ENCODE results near the gene ATP23. TPM values are rescaled to one million over a fixed set of nuclear protein-coding genes. Genes with fewer than 3 reads are reported as not detected.
A peak's percentile ranks its signal among the peaks of the same experiment; 100 is the strongest.

The ATP23 gene
- polyA plus RNA-seq, 2 of the 4 experiments (the other 2 are of a cell fraction) = 7.5 to 13.4 TPM

GRCh38 chr12:57983146-57983857, 41.9 kb downstream of the ATP23 start:
- Histone ChIP-seq H3K4me1 (0 out of 3 replicates have a peak, but pooled peaks cover 5% of the 10 kb centered on the region), H3K4me3 (no peak overlapping the region), H3K9me3 (no peaks in the 10 kb centered on the region), H3K27ac (no peak overlapping the region), H3K4me2 (no peak overlapping the region)
- 33% methylated on average over 6 of the region's 6 CpGs for WGBS (ENCODE audit: missing lambda C conversion rate)
- ChIA-PET POLR2A (interaction anchor here (0.6 kb wide), 1 partner anchor 42 kb away, joined by 3 read pairs; the partner anchor contains the start of gene ATP23), CTCF (interaction anchor here (0.6 to 3.6 kb wide), 31 partner anchors 9 to 1260 kb away, joined by 3 to 21 read pairs (median 3); no protein-coding TSS in a partner anchor)
- ATAC-seq (peak in 1 of 2 experiments; percentile 57; a peak in 1 of 6 replicates), FAIRE-seq (peak; percentile 92), DNase-seq (ENCODE audit: low read depth in 1 of 2, low spot score in 1 of 2) (peak in 1 of 2 experiments; percentile 68)
- no peak for TF ChIP-seq MYC (IDR thresholded peaks at IDR 0.05; ENCODE audit: borderline replicate concordance, low read length)
- TF ChIP-seq, protein P1, sequence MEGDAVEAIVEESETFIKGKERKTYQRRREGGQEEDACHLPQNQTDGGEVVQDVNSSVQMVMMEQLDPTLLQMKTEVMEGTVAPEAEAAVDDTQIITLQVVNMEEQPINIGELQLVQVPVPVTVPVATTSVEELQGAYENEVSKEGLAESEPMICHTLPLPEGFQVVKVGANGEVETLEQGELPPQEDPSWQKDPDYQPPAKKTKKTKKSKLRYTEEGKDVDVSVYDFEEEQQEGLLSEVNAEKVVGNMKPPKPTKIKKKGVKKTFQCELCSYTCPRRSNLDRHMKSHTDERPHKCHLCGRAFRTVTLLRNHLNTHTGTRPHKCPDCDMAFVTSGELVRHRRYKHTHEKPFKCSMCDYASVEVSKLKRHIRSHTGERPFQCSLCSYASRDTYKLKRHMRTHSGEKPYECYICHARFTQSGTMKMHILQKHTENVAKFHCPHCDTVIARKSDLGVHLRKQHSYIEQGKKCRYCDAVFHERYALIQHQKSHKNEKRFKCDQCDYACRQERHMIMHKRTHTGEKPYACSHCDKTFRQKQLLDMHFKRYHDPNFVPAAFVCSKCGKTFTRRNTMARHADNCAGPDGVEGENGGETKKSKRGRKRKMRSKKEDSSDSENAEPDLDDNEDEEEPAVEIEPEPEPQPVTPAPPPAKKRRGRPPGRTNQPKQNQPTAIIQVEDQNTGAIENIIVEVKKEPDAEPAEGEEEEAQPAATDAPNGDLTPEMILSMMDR (IDR thresholded peaks at IDR 0.05) = peak; percentile 90
- TF ChIP-seq RAD21 (conservative IDR thresholded peaks at IDR 0.05 in 1 of 2, IDR thresholded peaks at IDR 0.05 in 1 of 2) = peak; percentile 94 to 95
- TF ChIP-seq SMC3 (IDR thresholded peaks at IDR 0.05) = peak; percentile 89
- TF ChIP-seq, protein P2, sequence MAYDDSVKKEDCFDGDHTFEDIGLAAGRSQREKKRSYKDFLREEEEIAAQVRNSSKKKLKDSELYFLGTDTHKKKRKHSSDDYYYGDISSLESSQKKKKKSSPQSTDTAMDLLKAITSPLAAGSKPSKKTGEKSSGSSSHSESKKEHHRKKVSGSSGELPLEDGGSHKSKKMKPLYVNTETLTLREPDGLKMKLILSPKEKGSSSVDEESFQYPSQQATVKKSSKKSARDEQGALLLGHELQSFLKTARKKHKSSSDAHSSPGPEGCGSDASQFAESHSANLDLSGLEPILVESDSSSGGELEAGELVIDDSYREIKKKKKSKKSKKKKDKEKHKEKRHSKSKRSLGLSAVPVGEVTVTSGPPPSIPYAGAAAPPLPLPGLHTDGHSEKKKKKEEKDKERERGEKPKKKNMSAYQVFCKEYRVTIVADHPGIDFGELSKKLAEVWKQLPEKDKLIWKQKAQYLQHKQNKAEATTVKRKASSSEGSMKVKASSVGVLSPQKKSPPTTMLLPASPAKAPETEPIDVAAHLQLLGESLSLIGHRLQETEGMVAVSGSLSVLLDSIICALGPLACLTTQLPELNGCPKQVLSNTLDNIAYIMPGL (CRISPR knock-in tag; IDR thresholded peaks at IDR 0.05; ENCODE audit: borderline replicate concordance) = no peak

- FAIRE-seq (no peak), DNase-seq (ENCODE audit: low read depth in 1 of 2, low spot score in 1 of 2) (no peak), ATAC-seq (no peak)
- H3K4me3 ChIP-seq = no peak overlapping the region
- ChIA-PET CTCF (interaction anchor here (1.0 to 3.6 kb wide), 12 partner anchors 9 to 1181 kb away, joined by 3 to 21 read pairs (median 4); no protein-coding TSS in a partner anchor), POLR2A (no interaction called here)
- WGBS (ENCODE audit: missing lambda C conversion rate) = 75% methylated on average over 6 of the region's 6 CpGs
- no peak overlapping the region for H3K27ac ChIP-seq
- no peak for TF ChIP-seq HEYL (CRISPR knock-in tag; IDR thresholded peaks at IDR 0.05)
- TF ChIP-seq TFCP2L1 (CRISPR knock-in tag; IDR thresholded peaks at IDR 0.05) = no peak
- TF ChIP-seq JUN (IDR thresholded peaks at IDR 0.05) = no peak
- TF ChIP-seq CHD4 (IDR thresholded peaks at IDR 0.05; ENCODE audit: borderline replicate concordance) = no peak
- TF ChIP-seq HOXA7 (CRISPR knock-in tag; IDR thresholded peaks at IDR 0.05) = no peak
- TF ChIP-seq PHF8 (IDR thresholded peaks at IDR 0.05; ENCODE audit: borderline replicate concordance, low read depth) = no peak
- TF ChIP-seq EHMT2 (IDR thresholded peaks at IDR 0.05; ENCODE audit: low read depth) = no peak
- no peak for TF ChIP-seq POLR2AphosphoS2 (conservative IDR thresholded peaks at IDR 0.05; ENCODE audit: low read length)
- no peak for TF ChIP-seq ELK1 (IDR thresholded peaks at IDR 0.05; ENCODE audit: low read depth, low read length)
- no peak for TF ChIP-seq RNF2 (IDR thresholded peaks at IDR 0.05; ENCODE audit: borderline replicate concordance, low read depth)
- no peak overlapping the region for H3K4me2 ChIP-seq
- no peaks in the 10 kb centered on the region for H3K9me3 ChIP-seq
- 0 out of 3 replicates have a peak, but pooled peaks cover 5% of the 10 kb centered on the region for H3K4me1 ChIP-seq
These were observed 42.6 kb downstream of the ATP23 start for GRCh38 chr12:57983858-57984505.

Measured in A549 (cell line).